Panc1 (cell line): Measurements from ENCODE around the gene ERO1B. TPM values are rescaled to one million over a fixed set of nuclear protein-coding genes. Genes with fewer than 3 reads are reported as not detected.

ENCODE experiments used
- ATAC-seq: fragments of 200-7000 bp; cut with Tn5 transposase; 2 replicates; pipeline ENCODE4 v1.9.1; 2020; ENCODE audit warnings: mild to moderate bottlenecking, moderate library complexity
- BruUV-seq: library from RNA; stranded (reverse); fragments of 400-500 nt; replicated peaks from 2 replicates; lab custom pipeline; 2021; lab: Mats Ljungman, UMichigan
- CTCF ChIA-PET: fragments of 300-600 bp; sonication (Branson Sonifier 250); formaldehyde crosslinking; loops from one replicate; lab custom pipeline; 2022; ENCODE audit warnings: antibody characterized with exemption; lab: Charles Lee
- POLR2A ChIA-PET: fragments of 300-600 bp; sonication (Branson Sonifier 250); formaldehyde crosslinking; loops from one replicate; lab custom pipeline; 2022; ENCODE audit warnings: antibody characterized with exemption; lab: Charles Lee
- DNase-seq: peaks from one replicate; pipeline ENCODE4 v3.0.0-alpha.2; 2010; ENCODE audit warnings: low read depth, low spot score
- H3K27ac ChIP-seq: 2 replicates; pipeline ENCODE4 v1.5.1; 2011; ENCODE audit warnings: mild to moderate bottlenecking, low read length, inconsistent platforms
- H3K27me3 ChIP-seq: fragments of 200-500 bp; sonication (Bioruptor generic); 2 replicates; pipeline ENCODE4 v1.6.0; 2014; ENCODE audit warnings: low read length, inconsistent platforms; ENCODE audit not compliant: control insufficient read depth, insufficient read depth
- H3K36me3 ChIP-seq: fragments of 200-500 bp; sonication (Bioruptor generic); 2 replicates; pipeline ENCODE4 v1.5.1; 2014; ENCODE audit warnings: inconsistent platforms, mild to moderate bottlenecking, low read length, moderate library complexity; ENCODE audit not compliant: control insufficient read depth, insufficient read depth
- H3K4me1 ChIP-seq: 2 replicates; pipeline ENCODE4 v1.5.1; 2011; ENCODE audit warnings: inconsistent platforms, mild to moderate bottlenecking, low read length, moderate library complexity; ENCODE audit not compliant: control insufficient read depth, insufficient read depth
- H3K4me3 ChIP-seq, 2 experiments: 2 replicates each; pipeline ENCODE4 v1.5.1; 2011 to 2012; ENCODE audit warnings: low read depth in 2 of 2, low read length in 2 of 2, mild to moderate bottlenecking in 2 of 2, inconsistent platforms in 1 of 2, moderate library complexity in 1 of 2
- H3K9me3 ChIP-seq: fragments of 200-500 bp; sonication (Bioruptor generic); 2 replicates; pipeline ENCODE4 v1.5.1; 2014; ENCODE audit warnings: low read depth, mild to moderate bottlenecking, inconsistent platforms, low read length, moderate library complexity; ENCODE audit not compliant: control insufficient read depth, insufficient read depth
- CTCF ChIP-seq: fragments of 450-650 bp; IDR thresholded peaks from 2 replicates; pipeline ENCODE4 v1.5.1; 2017; ENCODE audit warnings: mild to moderate bottlenecking
- POLR2AphosphoS5 ChIP-seq: IDR thresholded peaks from 2 replicates; pipeline ENCODE4 v1.6.1; 2012; ENCODE audit warnings: mild to moderate bottlenecking, low read depth, low read length, moderate library complexity
- REST ChIP-seq, 2 experiments: IDR thresholded peaks; 2 replicates each; pipeline ENCODE4 v1.6.1; 2011 to 2012; ENCODE audit warnings: low read depth in 2 of 2, control low read depth in 1 of 2, low read length in 1 of 2, mild to moderate bottlenecking in 1 of 2, moderate library complexity in 1 of 2; ENCODE audit not compliant: insufficient read depth in 1 of 2
- SIN3A ChIP-seq: IDR thresholded peaks from 2 replicates; pipeline ENCODE4 v1.6.1; 2012; ENCODE audit warnings: low read depth, mild to moderate bottlenecking, low read length, moderate library complexity, borderline replicate concordance; ENCODE audit not compliant: insufficient read depth
- TCF7L2 ChIP-seq: IDR thresholded peaks from 2 replicates; pipeline ENCODE4 v1.6.1; 2011; ENCODE audit warnings: mild to moderate bottlenecking, low read depth, low read length, inconsistent platforms
- in situ Hi-C: cut with HindIII; loops from 2 replicates; pipeline ENCODE4 v1.10.0; 2016; ENCODE audit warnings: low sequenced_read_pairs, low pct_unique_long_range_greater_than_20kb
- intact Hi-C: fragments of 100-400 bp; cut with micrococcal nuclease; formaldehyde crosslinking; loops from one replicate; pipeline ENCODE4 v1.10.0; 2022; ENCODE audit not compliant: unreplicated experiment
- total RNA-seq: library from RNA; stranded (reverse); gene quantifications from one replicate; pipeline ENCODE4 v1.2.1, GENCODE V29; 2021; ENCODE audit not compliant: unreplicated experiment

Gene ERO1B
- total RNA-seq, 1 experiment from 2014 or later = 19.9 TPM

GRCh38 chr1:236167578-236167977, 114.2 kb downstream of the ERO1B start:
- no peak for DNase-seq
- POLR2A ChIA-PET = no interaction called here
- BruUV-seq = no TSS peak
- CTCF ChIA-PET = no interaction called here
- Histone ChIP-seq H3K9me3 (no peaks in the 10 kb centered on the region), H3K36me3 (no peaks in the 10 kb centered on the region), H3K27me3 (no peaks in the 10 kb centered on the region), H3K4me1 (no peaks in the 10 kb centered on the region), H3K27ac (no peak overlapping the region), H3K4me3 (no peak overlapping the region)
- in situ Hi-C loops (no loop called here), intact Hi-C loops (loop anchor here (10.0 kb wide), 1 partner anchor 57 kb away; no protein-coding TSS in a partner anchor)
- no peak for ATAC-seq
- TF ChIP-seq CTCF (no peak), REST (IDR thresholded peaks at IDR 0.05; ENCODE audit: insufficient read depth in 1 of 2, low read depth in 2 of 2, low read length in 1 of 2) (no peak), SIN3A (no peak), TCF7L2 (no peak)

- no peaks in the 10 kb centered on the region for H3K36me3 ChIP-seq
- no peak overlapping the region for H3K4me3 ChIP-seq
- no peak for TF ChIP-seq SIN3A
- TF ChIP-seq POLR2AphosphoS5 = no peak
- no peak for TF ChIP-seq TCF7L2
- TF ChIP-seq CTCF = no peak
- TF ChIP-seq REST (IDR thresholded peaks at IDR 0.05; ENCODE audit: insufficient read depth in 1 of 2, low read depth in 2 of 2, low read length in 1 of 2) = no peak
- H3K4me1 ChIP-seq = no peaks in the 10 kb centered on the region
- no peaks in the 10 kb centered on the region; the same call in 1 of the 2 replicates for H3K9me3 ChIP-seq
- H3K27me3 ChIP-seq = no peaks in the 10 kb centered on the region
- intact Hi-C loops (loop anchor here (10.0 kb wide), 1 partner anchor 58 kb away; no protein-coding TSS in a partner anchor), in situ Hi-C loops (no loop called here)
- no peak for DNase-seq
- no peak; the same call in 1 of the 2 replicates for ATAC-seq
- no TSS peak for BruUV-seq
- H3K27ac ChIP-seq = no peak overlapping the region
- ChIA-PET CTCF (interaction anchor here (0.6 kb wide), 1 partner anchor 139 kb away, joined by 3 read pairs; no protein-coding TSS in a partner anchor), POLR2A (interaction anchor here (0.6 to 0.7 kb wide), 2 partner anchors 28 to 85 kb away, joined by 3 read pairs; no protein-coding TSS in a partner anchor)
Observed at GRCh38 chr1:236167154-236167553, 114.6 kb downstream of the ERO1B start.
